ENCODE measurements around the gene DR1. TPM values are rescaled to one million over a fixed set of nuclear protein-coding genes. Genes with fewer than 3 reads are reported as not detected.

The DR1 gene
- total and polyA plus RNA-seq, 10 of the 15 experiments (the other 5 are each of a cell fraction or from before 2014, with no cell fraction given): 7.4 to 56.1 (median 35.4) TPM

- TF ChIP-seq CEBPZ (IDR thresholded peaks at IDR 0.05; ENCODE audit: low read depth, low read length) (no peak), CTCF (IDR thresholded peaks at IDR 0.05 in 2 of 3, conservative IDR thresholded peaks at IDR 0.05 in 1 of 3; ENCODE audit: control insufficient read depth in 2 of 3, extremely low read depth in 1 of 3, insufficient read depth in 1 of 3, low read depth in 3 of 3, low read length in 3 of 3) (no peak), ATF7 (IDR thresholded peaks at IDR 0.05; ENCODE audit: low read depth) (peak; percentile 29; the same call in 1 of the 2 replicates), BMI1 (IDR thresholded peaks at IDR 0.05; ENCODE audit: borderline replicate concordance) (no peak), MXI1 (IDR thresholded peaks at IDR 0.05; ENCODE audit: low read depth, low read length) (peak; percentile 75), PRDM15 (CRISPR knock-in tag; IDR thresholded peaks at IDR 0.05) (no peak), HDGF (IDR thresholded peaks at IDR 0.05) (peak; percentile 59; the same call in 1 of the 2 replicates), RELA (IDR thresholded peaks at IDR 0.05; ENCODE audit: borderline replicate concordance, partially characterized antibody) (peak; percentile 33), SREBF2 (IDR thresholded peaks at IDR 0.05; ENCODE audit: low read length) (no peak), SIN3A (IDR thresholded peaks at IDR 0.05; ENCODE audit: low read depth, low read length) (peak; percentile 65; the same call in 1 of the 2 replicates), MEF2A (IDR thresholded peaks at IDR 0.05; ENCODE audit: insufficient read depth, low read depth, low read length) (no peak), NR2F1 (conservative IDR thresholded peaks at IDR 0.05) (no peak; the same call in 1 of the 2 replicates), ZNF207 (IDR thresholded peaks at IDR 0.05; ENCODE audit: borderline replicate concordance) (no peak; the same call in 1 of the 2 replicates), EZH2 (IDR thresholded peaks at IDR 0.05; ENCODE audit: borderline replicate concordance, control insufficient read depth, low read depth, low read length) (no peak), IRF4 (IDR thresholded peaks at IDR 0.05; ENCODE audit: low read depth, low read length) (peak; percentile 62; the same call in 1 of the 2 replicates), SP1 (IDR thresholded peaks at IDR 0.05; ENCODE audit: low read depth, low read length) (peak; percentile 40), TARDBP (IDR thresholded peaks at IDR 0.05; ENCODE audit: borderline replicate concordance) (peak; percentile 77; the same call in 1 of the 2 replicates), CHD2 (IDR thresholded peaks at IDR 0.05; ENCODE audit: borderline replicate concordance, low read depth, low read length) (peak; percentile 95), MTA2 (IDR thresholded peaks at IDR 0.05; ENCODE audit: low read depth) (no peak; the same call in 1 of the 2 replicates), MEF2B (IDR thresholded peaks at IDR 0.05; ENCODE audit: partially characterized antibody, poor library complexity, severe bottlenecking) (peak; percentile 40), CEBPB (IDR thresholded peaks at IDR 0.05; ENCODE audit: borderline replicate concordance in 1 of 2, low read depth in 2 of 2, low read length in 2 of 2) (no peak)
Observed at GRCh38 chr1:93345633-93346420, at the start of gene DR1 (continued).

Data from GM12878 (cell line).